Upper lobe of left lung (tissue), 6 donors: ENCODE results near the gene ATPAF1. TPM values are rescaled to one million over a fixed set of nuclear protein-coding genes. Genes with fewer than 3 reads are reported as not detected.

Source experiments
- ATAC-seq, 2 donors: fragments of 200-7000 bp; cut with Tn5 transposase; one replicate each; pipeline ENCODE4 v1.9.1; 2022; ENCODE audit warnings: mild to moderate bottlenecking in 2 of 2, moderate library complexity in 2 of 2; ENCODE audit not compliant: low FRiP score in 2 of 2
- DNase-seq, 2 donors: peaks; one replicate each; pipeline ENCODE4 v3.0.0-alpha.2; 2019 to 2020
- H3K27ac ChIP-seq, 4 donors: fragments of 200-600 bp; sonication (generic); one replicate each; pipeline ENCODE4 v1.5.1; 2016 to 2019
- H3K27me3 ChIP-seq, 4 donors: fragments of 200-600 bp; sonication (generic); one replicate each; pipeline ENCODE4 v1.5.1; 2017 to 2019
- H3K36me3 ChIP-seq, 4 donors: fragments of 200-600 bp; sonication (generic); one replicate each; pipeline ENCODE4 v1.5.1; 2016 to 2019
- H3K4me1 ChIP-seq, 4 donors: fragments of 200-600 bp; sonication (generic); one replicate each; pipeline ENCODE4 v1.5.1; 2018 to 2019
- H3K4me3 ChIP-seq, 4 donors: fragments of 200-600 bp; sonication (generic); one replicate each; pipeline ENCODE4 v1.5.1; 2017 to 2019; ENCODE audit warnings: mild to moderate bottlenecking in 2 of 4, moderate library complexity in 1 of 4
- H3K9me3 ChIP-seq, 4 donors: fragments of 200-600 bp; sonication (generic); one replicate each; pipeline ENCODE4 v1.5.1; 2018 to 2019
- CTCF ChIP-seq, 6 experiments: fragments of 450-650 bp in 4 of 6; fragments of 200-600 bp in 2 of 6; sonication (generic) in 2 of 6; IDR thresholded peaks; one replicate each; pipeline ENCODE4 v1.5.1; 2016 to 2019; ENCODE audit warnings: antibody characterized with exemption in 6 of 6
- EP300 ChIP-seq, 4 donors: sonication (generic); formaldehyde crosslinking; IDR thresholded peaks; one replicate each; pipeline ENCODE4 v1.5.1; 2017; ENCODE audit warnings: antibody characterized with exemption in 4 of 4, control low read depth in 2 of 4
- POLR2A ChIP-seq, 4 donors: fragments of 450-650 bp; IDR thresholded peaks; one replicate each; pipeline ENCODE4 v1.5.1; 2016 to 2017; ENCODE audit warnings: antibody characterized with exemption in 4 of 4, mild to moderate bottlenecking in 2 of 4
- POLR2AphosphoS5 ChIP-seq, 2 donors: sonication (generic); formaldehyde crosslinking; IDR thresholded peaks; one replicate each; pipeline ENCODE4 v1.5.1; 2017; ENCODE audit warnings: antibody characterized with exemption in 2 of 2
- WGBS, 2 donors: methylation state at CpG; one replicate each; pipeline ENCODE4 v1.1.5; 2017 to 2018; 5-methylcytosine and 5-hydroxymethylcytosine counted together
- total RNA-seq, 6 donors: library from RNA; depleted of rRNA in 4 of 6; stranded (reverse); fragments of >200 nt in 4 of 6; gene quantifications; one replicate each; pipeline versions ENCODE4 v1.1.0 to v1.2.1, GENCODE V29; 2016 to 2021
- donor health status: DM: no; HTN: no; CAD: no; lungs with moderate emphysema.
- donor health status: DM: no; HTN: yes; CAD: no; lungs with severe emphysema.

Gene ATPAF1
- total RNA-seq, 6 donors from 2014 or later: 26.2 to 39.6 (median 34.3) TPM

DNA sequence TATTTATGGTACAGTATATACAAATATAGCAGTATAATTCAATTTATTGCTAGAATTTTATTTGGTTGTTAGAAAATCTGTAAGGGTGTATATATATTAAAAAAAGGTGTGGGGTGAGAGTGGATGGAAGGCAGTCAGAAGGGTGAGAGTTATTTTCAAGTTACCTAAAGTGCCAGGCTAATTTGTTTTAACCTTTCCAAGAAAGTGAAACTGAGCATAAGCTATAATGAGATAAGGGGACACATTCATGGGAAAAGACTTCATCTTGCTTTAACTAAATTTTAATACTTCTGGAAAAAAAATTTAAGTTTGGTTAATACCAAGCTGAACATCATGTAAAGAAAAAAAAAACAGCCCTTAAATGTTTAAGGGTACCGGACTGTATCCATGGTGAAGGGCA, 8.4 kb upstream of the ATPAF1 start:
- Histone ChIP-seq H3K4me3 (no peak overlapping the region), H3K9me3 (no peaks in the 10 kb centered on the region), H3K27me3 (no peaks in the 10 kb centered on the region), H3K36me3 (peaks cover 3 to 67% (median 28%) of the 10 kb centered on the region in 4 donors), H3K4me1 (peaks cover 0 to 7% (median 3%) of the 10 kb centered on the region in 4 donors), H3K27ac (no peak overlapping the region)
- DNase-seq (no peak), ATAC-seq (no peak)
- WGBS, 2 donors: 92 to 100% methylated on average over 1 of the region's 1 CpG
- TF ChIP-seq POLR2A (IDR thresholded peaks at IDR 0.05) (no peak), CTCF (IDR thresholded peaks at IDR 0.05) (no peak), POLR2AphosphoS5 (IDR thresholded peaks at IDR 0.05) (no peak), EP300 (IDR thresholded peaks at IDR 0.05) (no peak)

- no peaks in the 10 kb centered on the region for H3K27me3 ChIP-seq
- no peak for ATAC-seq
- no peak for DNase-seq
- peaks cover 3 to 62% (median 28%) of the 10 kb centered on the region in 4 donors for H3K36me3 ChIP-seq
- H3K4me1 ChIP-seq: no peaks in the 10 kb centered on the region
- H3K9me3 ChIP-seq: no peaks in the 10 kb centered on the region
- no peak overlapping the region for H3K27ac ChIP-seq
- TF ChIP-seq CTCF (IDR thresholded peaks at IDR 0.05) (no peak), EP300 (IDR thresholded peaks at IDR 0.05) (no peak), POLR2AphosphoS5 (IDR thresholded peaks at IDR 0.05) (no peak), POLR2A (IDR thresholded peaks at IDR 0.05) (no peak)
- 91 to 95% methylated on average over 1 of the region's 1 CpG for WGBS, 2 donors
- H3K4me3 ChIP-seq: no peak overlapping the region
Measured at GRCh38 chr1:46675549-46676314, 7.6 kb upstream of the ATPAF1 start.

DNA sequence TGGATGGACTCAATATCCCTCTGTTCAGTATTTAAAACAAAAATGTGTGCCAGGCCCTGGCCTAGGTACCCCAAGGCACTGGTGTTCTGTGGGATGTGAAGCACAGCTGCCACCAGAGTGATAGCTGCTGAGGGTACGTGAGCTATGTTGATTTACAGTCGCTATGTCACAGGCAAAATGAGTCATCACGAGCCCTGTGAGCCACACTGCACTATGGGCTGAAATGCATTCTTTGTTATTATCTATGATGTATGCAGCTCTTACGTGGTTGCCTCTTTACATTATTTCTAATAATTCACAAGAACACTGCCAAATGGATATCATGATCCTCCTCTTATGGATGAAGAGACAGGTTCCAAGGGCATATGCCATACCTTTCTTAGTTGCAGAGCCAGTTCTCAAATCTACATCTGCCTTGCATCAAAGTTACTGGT, 5.6 kb upstream of the ATPAF1 start:
- Histone ChIP-seq H3K4me1 (peaks cover 0 to under 1% (median 0%) of the 10 kb centered on the region in 4 donors), H3K9me3 (no peaks in the 10 kb centered on the region), H3K27me3 (no peaks in the 10 kb centered on the region), H3K4me3 (no peak overlapping the region), H3K27ac (no peak overlapping the region), H3K36me3 (peaks cover 0 to 42% (median 20%) of the 10 kb centered on the region in 4 donors)
- 67 to 93% methylated on average over 3 to 4 of the region's 4 CpGs for WGBS, 2 donors
- DNase-seq (no peak), ATAC-seq (no peak)
- no peak for TF ChIP-seq POLR2AphosphoS5 (IDR thresholded peaks at IDR 0.05)
- TF ChIP-seq CTCF (IDR thresholded peaks at IDR 0.05): no peak
- no peak for TF ChIP-seq EP300 (IDR thresholded peaks at IDR 0.05)
- no peak for TF ChIP-seq POLR2A (IDR thresholded peaks at IDR 0.05)

- H3K9me3 ChIP-seq: no peaks in the 10 kb centered on the region
- TF ChIP-seq POLR2AphosphoS5 (IDR thresholded peaks at IDR 0.05) (no peak), POLR2A (IDR thresholded peaks at IDR 0.05) (no peak), CTCF (IDR thresholded peaks at IDR 0.05) (no peak), EP300 (IDR thresholded peaks at IDR 0.05) (no peak)
- ATAC-seq (no peak), DNase-seq (no peak)
- WGBS, 2 donors: 79 to 80% methylated on average over 8 of the region's 8 CpGs
- H3K27me3 ChIP-seq: no peaks in the 10 kb centered on the region
- no peak overlapping the region for H3K4me3 ChIP-seq
- peaks cover 0 to 32% (median 13%) of the 10 kb centered on the region in 4 donors for H3K36me3 ChIP-seq
- H3K4me1 ChIP-seq: peaks cover 0 to 10% (median under 1%) of the 10 kb centered on the region in 4 donors
- no peak overlapping the region for H3K27ac ChIP-seq
Measured at GRCh38 chr1:46672696-46673095, 4.5 kb upstream of the ATPAF1 start.
